ENCODE measurements around the gene INSIG1. TPM values are rescaled to one million over a fixed set of nuclear protein-coding genes. Genes with fewer than 3 reads are reported as not detected.

Gene INSIG1
- total RNA-seq, 1 experiment from 2014 or later: 54.7 TPM

DNA sequence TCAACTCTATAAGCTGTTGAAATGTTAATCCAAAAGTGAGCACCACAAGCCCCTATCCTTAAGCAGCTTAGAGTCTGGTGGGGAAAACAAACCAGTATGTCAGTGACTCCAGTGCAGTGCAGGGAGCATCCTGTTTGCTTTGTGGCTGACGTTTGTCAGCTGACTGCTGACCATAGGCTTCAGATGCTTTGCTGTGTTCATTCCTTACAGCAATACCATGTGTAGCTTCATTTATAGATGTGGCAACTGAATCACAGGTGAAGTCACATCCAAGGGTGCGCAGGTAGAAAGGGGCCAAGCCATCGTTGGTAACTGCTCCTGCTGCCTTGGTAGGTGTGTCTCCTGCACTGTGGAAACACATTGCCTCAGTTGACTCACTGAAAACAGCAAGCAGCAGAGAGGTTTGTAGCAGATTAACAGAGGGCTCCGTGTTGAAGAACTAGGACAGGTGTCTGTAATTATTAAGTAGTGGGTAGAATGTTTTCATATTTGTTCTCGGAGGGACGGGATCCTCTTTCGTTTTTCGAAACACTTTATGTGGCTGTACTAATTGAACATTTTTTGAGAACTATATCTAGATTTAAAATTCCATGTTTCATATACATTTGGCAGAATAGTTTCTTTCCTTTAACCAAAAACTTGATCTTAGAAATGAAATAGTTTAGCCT, 2.0 kb downstream of the INSIG1 start:
- H3K27me3 ChIP-seq (ENCODE audit: insufficient read depth, low read length): no peaks in the 10 kb centered on the region
- CTCF ChIA-PET: no interaction called here
- no peak for DNase-seq (ENCODE audit: low read depth, low spot score)
- intact Hi-C loops (cut with micrococcal nuclease): loop anchor here (2.0 to 5.0 kb wide), 2 partner anchors 107 to 295 kb away; no protein-coding TSS in a partner anchor
- POLR2A ChIA-PET: no interaction called here
- RAD21 ChIA-PET (ENCODE audit: low non-redundant PET in 1 of 2, low total read pairs in 2 of 2, uncharacterized antibody in 2 of 2, unreplicated experiment in 2 of 2): no interaction called here
- H4K20me1 ChIP-seq (ENCODE audit: insufficient read depth): no peaks in the 10 kb centered on the region
- H3K36me3 ChIP-seq (ENCODE audit: control insufficient read depth in 1 of 2, insufficient read depth in 2 of 2, low read length in 2 of 2): peaks cover 5 to 16% of the 10 kb centered on the region in 2 experiments; a peak in 3 of 4 replicates
- peaks cover 21% of the 10 kb centered on the region for H3K79me2 ChIP-seq (ENCODE audit: insufficient read depth, low read length)
- H3K9me2 ChIP-seq (ENCODE audit: insufficient read depth): no peaks in the 10 kb centered on the region
- ATAC-seq: no peak
- H3K4me3 ChIP-seq (replicated peaks in 1 of 2; ENCODE audit: low read depth in 1 of 2, low read length in 2 of 2): peak overlapping the region; percentile 47 to 78
- peaks cover 20 to 40% of the 10 kb centered on the region in 2 experiments for H3K4me1 ChIP-seq (ENCODE audit: control insufficient read depth in 1 of 2, insufficient read depth in 2 of 2, low read length in 2 of 2)
- H2AFZ ChIP-seq (ENCODE audit: low read depth, low read length, poor library complexity, severe bottlenecking): no peak overlapping the region
- peak overlapping the region; percentile 87 for H3K4me2 ChIP-seq (ENCODE audit: low read length)
- TF ChIP-seq ZFX (IDR thresholded peaks at IDR 0.05): no peak
- no peak for TF ChIP-seq EGR1 (IDR thresholded peaks at IDR 0.05; ENCODE audit: low read depth)
- TF ChIP-seq EZH2 (IDR thresholded peaks at IDR 0.05): no peak
- no peak for TF ChIP-seq CEBPB (IDR thresholded peaks at IDR 0.05; ENCODE audit: low read depth)
- no peak for TF ChIP-seq YY1 (IDR thresholded peaks at IDR 0.05; ENCODE audit: extremely low read depth, insufficient replicate concordance, low read depth, low read length)
- no peak for TF ChIP-seq EZH2phosphoT487 (IDR thresholded peaks at IDR 0.05; ENCODE audit: borderline replicate concordance)
- TF ChIP-seq, protein P1, sequence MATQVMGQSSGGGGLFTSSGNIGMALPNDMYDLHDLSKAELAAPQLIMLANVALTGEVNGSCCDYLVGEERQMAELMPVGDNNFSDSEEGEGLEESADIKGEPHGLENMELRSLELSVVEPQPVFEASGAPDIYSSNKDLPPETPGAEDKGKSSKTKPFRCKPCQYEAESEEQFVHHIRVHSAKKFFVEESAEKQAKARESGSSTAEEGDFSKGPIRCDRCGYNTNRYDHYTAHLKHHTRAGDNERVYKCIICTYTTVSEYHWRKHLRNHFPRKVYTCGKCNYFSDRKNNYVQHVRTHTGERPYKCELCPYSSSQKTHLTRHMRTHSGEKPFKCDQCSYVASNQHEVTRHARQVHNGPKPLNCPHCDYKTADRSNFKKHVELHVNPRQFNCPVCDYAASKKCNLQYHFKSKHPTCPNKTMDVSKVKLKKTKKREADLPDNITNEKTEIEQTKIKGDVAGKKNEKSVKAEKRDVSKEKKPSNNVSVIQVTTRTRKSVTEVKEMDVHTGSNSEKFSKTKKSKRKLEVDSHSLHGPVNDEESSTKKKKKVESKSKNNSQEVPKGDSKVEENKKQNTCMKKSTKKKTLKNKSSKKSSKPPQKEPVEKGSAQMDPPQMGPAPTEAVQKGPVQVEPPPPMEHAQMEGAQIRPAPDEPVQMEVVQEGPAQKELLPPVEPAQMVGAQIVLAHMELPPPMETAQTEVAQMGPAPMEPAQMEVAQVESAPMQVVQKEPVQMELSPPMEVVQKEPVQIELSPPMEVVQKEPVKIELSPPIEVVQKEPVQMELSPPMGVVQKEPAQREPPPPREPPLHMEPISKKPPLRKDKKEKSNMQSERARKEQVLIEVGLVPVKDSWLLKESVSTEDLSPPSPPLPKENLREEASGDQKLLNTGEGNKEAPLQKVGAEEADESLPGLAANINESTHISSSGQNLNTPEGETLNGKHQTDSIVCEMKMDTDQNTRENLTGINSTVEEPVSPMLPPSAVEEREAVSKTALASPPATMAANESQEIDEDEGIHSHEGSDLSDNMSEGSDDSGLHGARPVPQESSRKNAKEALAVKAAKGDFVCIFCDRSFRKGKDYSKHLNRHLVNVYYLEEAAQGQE (IDR thresholded peaks at IDR 0.05; ENCODE audit: low read depth): no peak
- no peak for TF ChIP-seq JUND (IDR thresholded peaks at IDR 0.05)
- TF ChIP-seq SIN3A (IDR thresholded peaks at IDR 0.05; ENCODE audit: low read depth): no peak
- TF ChIP-seq CBX3 (IDR thresholded peaks at IDR 0.05; ENCODE audit: low read depth): no peak
- TF ChIP-seq SP1 (IDR thresholded peaks at IDR 0.05; ENCODE audit: low read depth): no peak
- no peak for TF ChIP-seq RAD21 (IDR thresholded peaks at IDR 0.05; ENCODE audit: low read depth)
- TF ChIP-seq, protein P2, sequence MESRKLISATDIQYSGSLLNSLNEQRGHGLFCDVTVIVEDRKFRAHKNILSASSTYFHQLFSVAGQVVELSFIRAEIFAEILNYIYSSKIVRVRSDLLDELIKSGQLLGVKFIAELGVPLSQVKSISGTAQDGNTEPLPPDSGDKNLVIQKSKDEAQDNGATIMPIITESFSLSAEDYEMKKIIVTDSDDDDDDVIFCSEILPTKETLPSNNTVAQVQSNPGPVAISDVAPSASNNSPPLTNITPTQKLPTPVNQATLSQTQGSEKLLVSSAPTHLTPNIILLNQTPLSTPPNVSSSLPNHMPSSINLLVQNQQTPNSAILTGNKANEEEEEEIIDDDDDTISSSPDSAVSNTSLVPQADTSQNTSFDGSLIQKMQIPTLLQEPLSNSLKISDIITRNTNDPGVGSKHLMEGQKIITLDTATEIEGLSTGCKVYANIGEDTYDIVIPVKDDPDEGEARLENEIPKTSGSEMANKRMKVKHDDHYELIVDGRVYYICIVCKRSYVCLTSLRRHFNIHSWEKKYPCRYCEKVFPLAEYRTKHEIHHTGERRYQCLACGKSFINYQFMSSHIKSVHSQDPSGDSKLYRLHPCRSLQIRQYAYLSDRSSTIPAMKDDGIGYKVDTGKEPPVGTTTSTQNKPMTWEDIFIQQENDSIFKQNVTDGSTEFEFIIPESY (IDR thresholded peaks at IDR 0.05; ENCODE audit: extremely low read depth, insufficient replicate concordance, low read length): no peak
- TF ChIP-seq, protein P3, sequence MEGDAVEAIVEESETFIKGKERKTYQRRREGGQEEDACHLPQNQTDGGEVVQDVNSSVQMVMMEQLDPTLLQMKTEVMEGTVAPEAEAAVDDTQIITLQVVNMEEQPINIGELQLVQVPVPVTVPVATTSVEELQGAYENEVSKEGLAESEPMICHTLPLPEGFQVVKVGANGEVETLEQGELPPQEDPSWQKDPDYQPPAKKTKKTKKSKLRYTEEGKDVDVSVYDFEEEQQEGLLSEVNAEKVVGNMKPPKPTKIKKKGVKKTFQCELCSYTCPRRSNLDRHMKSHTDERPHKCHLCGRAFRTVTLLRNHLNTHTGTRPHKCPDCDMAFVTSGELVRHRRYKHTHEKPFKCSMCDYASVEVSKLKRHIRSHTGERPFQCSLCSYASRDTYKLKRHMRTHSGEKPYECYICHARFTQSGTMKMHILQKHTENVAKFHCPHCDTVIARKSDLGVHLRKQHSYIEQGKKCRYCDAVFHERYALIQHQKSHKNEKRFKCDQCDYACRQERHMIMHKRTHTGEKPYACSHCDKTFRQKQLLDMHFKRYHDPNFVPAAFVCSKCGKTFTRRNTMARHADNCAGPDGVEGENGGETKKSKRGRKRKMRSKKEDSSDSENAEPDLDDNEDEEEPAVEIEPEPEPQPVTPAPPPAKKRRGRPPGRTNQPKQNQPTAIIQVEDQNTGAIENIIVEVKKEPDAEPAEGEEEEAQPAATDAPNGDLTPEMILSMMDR (IDR thresholded peaks at IDR 0.05 in 2 of 3, conservative IDR thresholded peaks at IDR 0.05 in 1 of 3; ENCODE audit: borderline replicate concordance in 1 of 3, insufficient read depth in 1 of 3, low read depth in 2 of 3, low read length in 2 of 3): no peak
- no peak for TF ChIP-seq ZNF274 (IDR thresholded peaks at IDR 0.05; ENCODE audit: low read depth, low read length)
- no peak for TF ChIP-seq SRF (IDR thresholded peaks at IDR 0.05; ENCODE audit: low read depth)
- no peak for TF ChIP-seq POLR2AphosphoS5 (IDR thresholded peaks at IDR 0.05; ENCODE audit: low read depth, low read length)
- TF ChIP-seq FOSL1 (IDR thresholded peaks at IDR 0.05; ENCODE audit: low read depth): no peak
- TF ChIP-seq ELF1 (IDR thresholded peaks at IDR 0.05; ENCODE audit: borderline replicate concordance, low read depth): no peak
- TF ChIP-seq TCF7L2 (IDR thresholded peaks at IDR 0.05; ENCODE audit: borderline replicate concordance, extremely low read depth, insufficient read depth, insufficient read length): no peak
- peak overlapping the region; percentile 27; the same call in 1 of the 2 replicates for H3K27ac ChIP-seq (ENCODE audit: low read depth, low read length)
- H3K9ac ChIP-seq (ENCODE audit: low read length): no peak overlapping the region; the same call in 1 of the 2 replicates
- no TSS peak for BruUV-seq (replicated peaks)
- H3K9me3 ChIP-seq (ENCODE audit: control insufficient read depth in 1 of 2, insufficient read depth in 1 of 2, low read depth in 1 of 2, low read length in 2 of 2): no peaks in the 10 kb centered on the region

Data from HCT116 (cell line).